ENCODE results near the gene SRPK2.

GRCh38 chr7:105127179-105127578 lies 261.5 kb downstream of the SRPK2 start:
- TF ChIP-seq YY1 (IDR thresholded peaks at IDR 0.05) (no peak), SP1 (IDR thresholded peaks at IDR 0.05) (no peak), CTCF (IDR thresholded peaks at IDR 0.05; ENCODE audit: low read depth, low read length, missing input control) (no peak), TAF1 (conservative IDR thresholded peaks at IDR 0.05) (no peak), MAX (IDR thresholded peaks at IDR 0.05) (no peak), ATF3 (IDR thresholded peaks at IDR 0.05) (no peak), REST (IDR thresholded peaks at IDR 0.05) (no peak), HNF4G (IDR thresholded peaks at IDR 0.05) (no peak), RAD21 (IDR thresholded peaks at IDR 0.05) (no peak), RXRA (IDR thresholded peaks at IDR 0.05) (no peak), NR2F2 (IDR thresholded peaks at IDR 0.05) (no peak), GABPA (IDR thresholded peaks at IDR 0.05 in 1 of 2, conservative IDR thresholded peaks at IDR 0.05 in 1 of 2) (no peak), EGR1 (IDR thresholded peaks at IDR 0.05; ENCODE audit: low read depth in 2 of 2) (no peak), JUND (IDR thresholded peaks at IDR 0.05) (no peak)
